Stimulated activated CD4-positive, alpha-beta T cell treated with anti-CD3 and anti-CD28 coated beads, Interleukin-2, amount 100 ng/mL, for 4 hours (primary cell): ENCODE measurements around the gene MTPN.

Source experiments
- DNase-seq: peaks from one replicate; pipeline ENCODE4 v3.0.0-alpha.2; 2020; ENCODE audit warnings: low read depth

MTPN gene, protein sequence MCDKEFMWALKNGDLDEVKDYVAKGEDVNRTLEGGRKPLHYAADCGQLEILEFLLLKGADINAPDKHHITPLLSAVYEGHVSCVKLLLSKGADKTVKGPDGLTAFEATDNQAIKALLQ

DNA sequence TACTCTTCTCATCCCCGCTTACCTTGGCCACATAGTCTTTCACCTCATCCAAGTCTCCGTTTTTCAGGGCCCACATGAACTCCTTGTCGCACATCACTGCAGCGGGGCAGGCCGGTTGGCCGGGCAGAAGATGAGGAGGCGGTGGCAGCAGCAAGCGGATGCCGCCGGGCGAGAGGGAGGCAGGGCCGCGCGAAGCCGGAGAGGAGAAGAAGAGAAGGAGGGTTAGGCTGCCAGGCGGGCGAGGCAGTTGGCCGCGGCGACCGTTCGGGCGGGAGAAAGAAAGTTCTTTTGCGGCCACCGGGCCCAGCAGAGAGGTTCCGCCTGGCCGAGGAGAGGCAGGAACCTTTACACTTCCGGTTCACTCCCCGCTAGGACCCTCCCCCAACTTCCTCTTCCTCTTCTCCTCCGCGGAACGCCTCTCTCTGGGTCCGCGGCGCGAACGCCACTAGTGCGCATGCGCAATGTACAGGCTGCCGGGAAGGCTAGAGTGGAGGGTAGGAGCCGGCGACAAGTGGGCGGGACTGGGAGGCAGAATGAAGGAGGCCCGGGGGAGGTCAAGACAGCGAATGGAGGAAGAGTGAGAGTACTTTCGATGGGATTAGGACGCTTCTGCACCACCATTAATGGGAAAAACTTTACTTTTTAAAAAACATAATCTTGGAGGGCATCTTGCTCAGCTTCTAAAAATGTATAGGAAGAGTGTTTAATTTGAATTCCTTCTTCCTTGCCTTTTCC, at the start of gene MTPN:
MTPN (minus strand) TSS at position 353 of the 735 bp plus-strand sequence; CDS start at position 94, 259 bp downstream.
- DNase-seq = peak; percentile 98

DNA sequence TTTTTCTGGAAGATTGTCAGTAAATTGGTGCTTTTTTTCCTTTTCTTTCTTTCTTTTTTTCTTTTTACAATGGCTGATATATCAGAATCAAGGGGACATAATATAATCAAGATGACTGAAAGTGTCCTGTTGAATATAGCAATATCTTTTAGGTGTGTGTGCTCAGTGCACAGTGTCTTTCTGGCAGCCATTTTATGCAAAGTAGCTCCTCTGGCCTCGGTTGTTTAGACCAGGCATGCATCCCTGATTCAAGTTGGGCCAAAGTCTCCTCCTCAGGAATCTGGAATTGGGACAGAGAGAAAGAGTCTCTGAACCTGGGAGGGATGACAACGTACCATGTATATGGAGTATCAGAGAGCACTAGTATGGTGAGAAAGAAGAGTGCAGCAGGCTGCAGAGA, 49.0 kb upstream of the MTPN start:
- DNase-seq = no peak

DNA sequence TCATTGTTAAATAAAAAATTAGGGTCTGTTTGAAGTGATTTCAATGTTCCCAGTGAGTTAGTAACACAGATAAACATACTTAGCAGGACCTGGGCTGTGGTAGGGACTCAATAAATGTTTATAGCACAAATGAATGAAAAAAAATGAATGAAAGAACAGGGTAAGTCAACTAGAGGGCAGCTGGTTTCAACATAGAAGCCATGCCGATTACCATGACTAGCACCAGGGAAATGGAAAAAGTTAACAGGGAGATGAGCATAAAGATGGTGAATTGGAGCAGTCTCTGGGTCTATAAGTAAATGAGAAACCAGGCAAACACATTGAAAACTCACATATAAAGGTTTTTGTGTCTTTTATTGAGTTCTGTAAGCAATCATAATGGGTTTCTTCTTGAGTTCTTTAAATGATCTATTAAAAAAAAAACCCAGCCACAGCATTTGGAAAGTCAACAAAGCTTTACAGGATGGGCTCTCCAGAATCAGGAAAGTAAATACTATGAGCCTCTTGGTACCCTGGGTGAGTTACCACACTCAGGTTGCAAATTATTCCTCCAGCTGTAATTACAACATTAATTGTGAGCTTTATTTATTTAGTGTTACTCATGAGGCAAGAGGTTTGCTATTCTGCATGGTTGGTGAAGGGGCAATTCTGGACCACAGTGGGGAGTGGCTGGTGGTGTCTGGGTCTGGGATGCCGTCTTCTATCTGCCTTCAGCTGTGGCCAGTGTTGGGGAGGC, 46.1 kb upstream of the MTPN start:
- no peak for DNase-seq

DNA sequence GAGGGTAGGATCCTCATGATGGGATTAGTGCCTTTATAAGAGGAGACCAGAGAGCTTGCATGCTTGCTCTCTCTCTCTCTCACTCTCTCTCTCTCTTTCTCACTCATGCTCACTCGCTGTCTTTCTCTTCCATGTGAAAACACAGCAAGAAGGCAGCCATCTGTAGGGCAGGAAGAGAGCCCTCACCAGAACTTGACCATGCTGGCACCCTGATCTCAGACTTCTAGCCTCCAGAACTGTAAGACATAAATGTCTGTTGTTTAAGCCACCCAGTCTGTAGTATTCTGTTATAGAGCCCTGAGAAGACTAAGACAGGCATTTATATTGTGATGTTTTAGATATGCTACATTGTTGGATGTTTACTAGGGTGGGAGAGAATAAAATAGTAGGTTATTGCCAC, 43.4 kb upstream of the MTPN start:
- DNase-seq = no peak

- DNase-seq = no peak
These were observed 40.9 kb upstream of the MTPN start for GRCh38 chr7:136018104-136018503.

GRCh38 chr7:136016649-136017395, 39.7 kb upstream of the MTPN start:
- no peak for DNase-seq

- no peak for DNase-seq
These were observed 38.5 kb upstream of the MTPN start for GRCh38 chr7:136015638-136016037.

GRCh38 chr7:136014659-136015058, 37.5 kb upstream of the MTPN start:
- DNase-seq = no peak

GRCh38 chr7:136012238-136012637, 35.1 kb upstream of the MTPN start:
- DNase-seq = no peak

GRCh38 chr7:136009488-136010079, 32.4 kb upstream of the MTPN start:
- no peak for DNase-seq

DNA sequence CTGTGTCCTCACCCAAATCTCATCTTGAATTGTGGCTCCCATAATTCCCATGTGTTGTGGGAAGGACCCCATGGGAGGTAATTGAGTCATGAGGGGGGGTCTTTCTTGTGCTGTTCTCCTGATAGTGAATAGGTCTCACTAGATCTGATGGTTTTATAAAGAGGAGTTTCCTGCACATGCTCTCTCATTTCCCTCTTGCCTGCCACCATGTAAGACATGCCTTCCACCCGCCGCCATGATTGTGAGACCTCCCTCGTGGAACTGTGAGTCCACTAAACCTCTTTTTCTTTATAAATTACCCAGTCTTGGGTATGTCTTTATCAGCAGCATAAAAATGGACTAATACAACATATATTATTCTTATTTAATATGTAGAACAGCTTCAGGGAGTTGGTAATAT, 29.0 kb upstream of the MTPN start:
- no peak for DNase-seq

GRCh38 chr7:136004083-136004482, 26.9 kb upstream of the MTPN start:
- DNase-seq = no peak

DNA sequence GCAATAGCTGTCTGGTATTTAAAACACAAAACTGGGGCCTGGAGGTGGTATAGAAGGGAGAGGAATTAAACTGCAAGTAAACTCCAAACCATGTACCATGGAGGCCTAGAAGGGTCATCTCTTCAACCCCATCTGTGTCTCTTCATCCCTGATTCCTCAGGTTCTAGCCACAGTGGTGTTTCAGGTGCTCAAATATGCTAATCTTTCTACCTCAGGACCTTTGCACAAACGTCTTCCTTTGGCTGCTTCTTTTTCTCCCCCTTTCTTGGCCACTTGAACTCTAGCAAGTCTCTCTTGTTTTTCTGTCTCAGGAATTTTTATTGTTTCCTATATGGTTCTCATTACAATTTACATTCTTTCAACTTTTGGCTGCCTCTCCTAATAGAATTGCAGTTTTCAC, 25.6 kb upstream of the MTPN start:
- no peak for DNase-seq

DNA sequence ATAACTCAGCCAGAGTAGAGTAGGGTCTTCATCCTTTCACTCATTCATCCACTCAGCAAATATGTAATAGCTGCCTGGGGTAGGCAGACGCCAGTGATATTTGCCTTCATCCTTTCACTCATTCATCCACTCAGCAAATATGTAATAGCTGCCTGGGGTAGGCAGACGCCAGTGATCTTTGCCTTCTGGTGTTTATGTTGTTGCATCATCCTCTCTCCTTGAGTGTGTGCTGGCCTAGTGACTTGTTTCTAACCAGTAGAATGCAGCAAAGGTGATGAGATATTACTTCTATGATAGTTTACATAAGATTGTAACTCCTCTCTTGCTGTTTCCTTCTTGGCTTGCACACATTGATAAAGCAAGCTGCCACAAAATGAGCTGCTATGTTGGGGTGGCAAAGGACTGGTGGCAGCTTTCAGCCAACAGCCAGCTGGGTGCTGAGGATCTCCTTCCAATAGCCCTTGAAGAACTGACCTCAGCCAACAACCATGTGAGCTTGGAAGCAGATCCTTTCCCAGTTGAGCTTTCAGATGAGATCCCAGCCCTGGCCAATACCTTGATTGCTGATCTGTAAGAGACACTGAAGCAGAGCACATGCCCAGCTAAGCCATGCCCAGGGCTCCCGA, 23.2 kb upstream of the MTPN start:
- DNase-seq = no peak

- DNase-seq = no peak
These were observed 20.9 kb upstream of the MTPN start for GRCh38 chr7:135998081-135998480.

DNA sequence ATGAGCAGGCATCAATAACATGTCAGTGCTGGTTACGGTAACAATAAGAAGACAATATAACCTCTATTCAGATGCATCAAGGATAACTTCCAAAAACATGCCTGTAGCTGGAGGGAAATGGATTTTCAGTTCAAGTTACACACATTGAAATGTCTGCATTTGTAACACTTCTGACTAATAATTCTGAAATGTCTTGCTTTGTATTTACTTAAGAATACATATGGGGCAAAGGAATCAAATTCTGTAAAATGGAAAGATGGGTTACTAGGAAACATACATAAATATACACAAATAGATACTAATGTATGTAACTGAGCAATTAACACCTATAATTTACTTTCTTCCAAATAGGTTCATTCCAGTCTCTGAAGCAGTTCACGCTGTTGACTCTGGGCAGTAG, 18.6 kb upstream of the MTPN start:
- DNase-seq = no peak

DNA sequence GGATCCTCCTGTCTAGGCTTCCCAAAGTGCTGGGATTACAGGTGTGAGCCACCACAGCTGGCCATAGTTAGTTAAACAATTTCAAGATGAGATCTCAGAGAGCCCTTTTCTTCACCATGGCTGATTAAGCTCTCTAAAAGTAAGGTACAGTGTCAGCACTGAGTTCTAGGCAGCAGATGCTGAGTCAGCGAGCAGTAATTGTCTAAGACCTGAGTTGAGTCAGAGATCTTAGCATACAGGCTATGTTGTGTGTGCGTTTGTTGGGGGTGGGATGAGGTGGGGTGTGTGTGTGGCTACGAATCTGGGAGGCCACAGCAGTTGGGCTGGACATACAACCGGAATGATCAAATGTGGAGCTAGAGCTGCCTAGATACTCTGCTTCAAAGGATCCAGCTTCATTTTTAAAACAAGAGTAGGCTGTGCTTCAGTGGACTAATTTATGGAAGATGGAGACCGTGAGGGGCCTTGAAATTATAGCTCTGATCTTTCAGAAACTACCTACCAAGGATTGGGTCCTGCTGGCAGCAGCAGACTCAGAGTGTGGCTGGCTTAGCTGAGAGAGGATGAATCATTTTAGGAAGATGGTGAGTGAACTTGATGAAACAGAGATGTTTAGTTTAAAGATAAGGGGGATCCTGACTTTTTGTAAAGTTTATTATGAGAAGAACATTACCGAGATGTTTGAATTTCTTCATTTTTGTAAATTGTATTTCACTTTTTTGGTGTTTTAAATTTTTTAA, 17.5 kb upstream of the MTPN start:
- no peak for DNase-seq

DNA sequence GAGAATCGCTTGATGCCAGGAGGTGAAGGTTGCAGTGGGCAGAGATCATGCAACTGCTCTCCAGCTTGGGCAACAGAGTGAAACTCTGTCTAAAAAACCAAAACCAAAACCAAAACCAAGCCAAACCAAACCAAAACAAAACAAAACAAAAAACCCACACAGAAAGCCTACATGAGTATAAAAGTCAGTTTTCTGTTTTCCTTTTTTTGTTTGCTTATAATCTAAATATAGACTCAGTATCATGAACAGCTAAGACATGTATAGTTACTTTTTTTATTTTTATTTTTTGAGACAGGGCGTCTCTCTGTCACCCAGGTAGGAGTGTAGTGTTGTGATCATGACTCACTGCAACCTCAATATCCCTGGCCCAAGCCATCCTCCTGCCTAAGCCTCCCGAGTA, 16.8 kb upstream of the MTPN start:
- DNase-seq = no peak

DNA sequence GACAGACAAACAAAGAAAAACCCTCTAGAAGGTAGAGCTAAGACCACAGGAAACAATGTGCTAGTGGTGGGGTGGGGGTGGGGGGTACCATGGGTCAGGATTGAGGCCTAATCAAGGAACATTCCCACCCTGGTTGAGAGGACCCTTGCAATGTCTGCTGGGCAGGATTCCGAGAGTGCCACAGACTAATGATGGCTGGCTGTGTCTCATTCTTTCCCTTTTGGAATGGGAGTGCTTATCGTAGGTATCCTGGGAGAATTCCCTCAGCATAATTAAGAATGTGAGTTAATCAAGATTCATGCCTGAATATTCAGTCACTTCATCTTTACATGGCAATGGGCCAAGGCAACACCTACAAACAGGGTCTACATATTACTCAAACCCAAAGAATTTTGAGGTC, 14.7 kb upstream of the MTPN start:
- DNase-seq = no peak

GRCh38 chr7:135991322-135991721, 14.2 kb upstream of the MTPN start:
- DNase-seq = no peak

- no peak for DNase-seq
These were observed 13.1 kb upstream of the MTPN start for GRCh38 chr7:135990258-135990657.
